ENCODE measurements around the gene EPB41L3.

DNA sequence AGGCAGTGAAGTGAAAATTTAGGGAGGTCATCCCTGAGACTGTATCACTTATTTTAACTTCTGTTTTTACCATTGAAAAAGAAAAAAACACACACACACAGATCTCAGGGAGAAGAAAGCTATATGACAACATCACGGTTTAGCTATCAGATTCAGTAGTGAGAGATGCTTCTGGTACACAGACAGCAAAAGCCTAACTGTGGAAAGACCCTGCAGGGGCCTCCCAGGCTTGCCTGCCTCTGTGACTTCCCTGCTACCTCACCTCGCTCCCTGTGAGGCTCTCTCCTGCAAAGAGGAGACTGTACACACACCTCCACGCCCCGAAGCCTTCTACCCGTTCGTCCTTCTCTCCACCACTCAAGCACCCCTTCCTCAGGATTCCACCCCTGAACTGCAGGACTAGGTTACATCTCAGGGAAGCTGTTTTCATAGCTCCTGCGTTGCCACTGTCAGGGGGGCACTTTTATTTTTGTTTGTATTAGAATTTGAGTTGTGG, 86.3 kb downstream of the EPB41L3 start:
- TF ChIP-seq, protein P1, sequence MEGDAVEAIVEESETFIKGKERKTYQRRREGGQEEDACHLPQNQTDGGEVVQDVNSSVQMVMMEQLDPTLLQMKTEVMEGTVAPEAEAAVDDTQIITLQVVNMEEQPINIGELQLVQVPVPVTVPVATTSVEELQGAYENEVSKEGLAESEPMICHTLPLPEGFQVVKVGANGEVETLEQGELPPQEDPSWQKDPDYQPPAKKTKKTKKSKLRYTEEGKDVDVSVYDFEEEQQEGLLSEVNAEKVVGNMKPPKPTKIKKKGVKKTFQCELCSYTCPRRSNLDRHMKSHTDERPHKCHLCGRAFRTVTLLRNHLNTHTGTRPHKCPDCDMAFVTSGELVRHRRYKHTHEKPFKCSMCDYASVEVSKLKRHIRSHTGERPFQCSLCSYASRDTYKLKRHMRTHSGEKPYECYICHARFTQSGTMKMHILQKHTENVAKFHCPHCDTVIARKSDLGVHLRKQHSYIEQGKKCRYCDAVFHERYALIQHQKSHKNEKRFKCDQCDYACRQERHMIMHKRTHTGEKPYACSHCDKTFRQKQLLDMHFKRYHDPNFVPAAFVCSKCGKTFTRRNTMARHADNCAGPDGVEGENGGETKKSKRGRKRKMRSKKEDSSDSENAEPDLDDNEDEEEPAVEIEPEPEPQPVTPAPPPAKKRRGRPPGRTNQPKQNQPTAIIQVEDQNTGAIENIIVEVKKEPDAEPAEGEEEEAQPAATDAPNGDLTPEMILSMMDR (conservative IDR thresholded peaks at IDR 0.05; ENCODE audit: low read length) = no peak
- no peak for TF ChIP-seq EZH2phosphoT487 (IDR thresholded peaks at IDR 0.05; ENCODE audit: borderline replicate concordance, low read depth, low read length)

Data from OCI-LY7 (cell line).